K562 (cell line): ENCODE data around the gene CERS4. TPM values are rescaled to one million over a fixed set of nuclear protein-coding genes. Genes with fewer than 3 reads are reported as not detected.
"Not testable (repeated sequence)": the region's sequence is repeated elsewhere in the genome, so short reads cannot be mapped to it uniquely, and the experiment has no call there.

Experiments
- ATAC-seq: fragments of 200-7000 bp; cut with Tn5 transposase; 3 replicates; pipeline ENCODE4 v1.9.1; 2020; ENCODE audit warnings: moderate library complexity
- BruUV-seq: library from RNA; stranded (reverse); fragments of 400-500 nt; replicated peaks from 2 replicates; lab custom pipeline; 2021; lab: Mats Ljungman, UMichigan
- CTCF ChIA-PET: fragments of 300-600 bp; formaldehyde crosslinking; extraction: SDS; loops from one replicate; lab custom pipeline; 2021; ENCODE audit warnings: low intra/inter-chr PET ratio; lab: Yijun Ruan, JAX
- POLR2A ChIA-PET: fragments of 300-600, 350-650 bp; sonication (Branson Sonifier 250); formaldehyde crosslinking; extraction: SDS; loops from one replicate; lab custom pipeline; 2021; ENCODE audit warnings: antibody characterized with exemption, inconsistent platforms; lab: Yijun Ruan, JAX
- DNase-seq, 4 experiments: peaks; one replicate each; pipeline versions ENCODE4 v3.0.0 to v3.0.0-alpha.2; 2011 to 2018; ENCODE audit warnings: low spot score in 3 of 4, mixed read lengths in 3 of 4; ENCODE audit errors: extremely low read depth in 1 of 4
- FAIRE-seq: peaks from 2 replicates; lab custom pipeline; 2011; peaks lifted over from hg19 to GRCh38; lab: Jason Lieb, UNC
- H2AFZ ChIP-seq: 2 replicates; pipeline ENCODE4 v1.6.0; 2011; ENCODE audit warnings: low read depth, low read length, control low read depth, inconsistent platforms
- H3K27ac ChIP-seq: fragments of 200-600 bp; 3 replicates; pipeline ENCODE4 v1.8.0; 2011; ENCODE audit warnings: low read depth, mild to moderate bottlenecking, control low read depth, inconsistent platforms, low read length, moderate library complexity, mixed read lengths; ENCODE audit errors: extremely low read depth
- H3K27me3 ChIP-seq, 2 experiments: fragments of 300-600 bp in 1 of 2; 2 replicates in 1 of 2; 3 replicates in 1 of 2; pipeline versions ENCODE4 v1.6.0 to v1.8.0; 2011; ENCODE audit warnings: inconsistent platforms in 2 of 2, low read length in 2 of 2, mild to moderate bottlenecking in 1 of 2, mixed read lengths in 1 of 2, moderate library complexity in 1 of 2; ENCODE audit not compliant: control insufficient read depth in 2 of 2, insufficient read depth in 2 of 2
- H3K36me3 ChIP-seq: fragments of 300-600 bp; 3 replicates; pipeline ENCODE4 v1.8.0; 2011; ENCODE audit warnings: mild to moderate bottlenecking, low read length, inconsistent platforms; ENCODE audit not compliant: control insufficient read depth, insufficient read depth
- H3K4me1 ChIP-seq, 2 experiments: fragments of 200-600 bp in 1 of 2; replicated peaks in 1 of 2; 2 replicates in 1 of 2; 3 replicates in 1 of 2; pipeline versions ENCODE4 v1.5.1 to v1.8.0; 2011; ENCODE audit warnings: inconsistent platforms in 2 of 2, low read length in 2 of 2, mild to moderate bottlenecking in 1 of 2, mixed read lengths in 1 of 2, moderate library complexity in 1 of 2; ENCODE audit not compliant: control insufficient read depth in 2 of 2, insufficient read depth in 2 of 2
- H3K4me2 ChIP-seq: 2 replicates; pipeline ENCODE4 v1.6.1; 2011; ENCODE audit warnings: low read length, control low read depth, inconsistent platforms, mixed read lengths; ENCODE audit not compliant: insufficient read depth
- H3K4me3 ChIP-seq: fragments of 200-600 bp; sonication (generic), shearing (Covaris generic); 2 replicates; pipeline ENCODE4 v1.5.1; 2016; ENCODE audit warnings: control low read depth, inconsistent platforms
- H3K79me2 ChIP-seq: fragments of 200-600 bp; 3 replicates; pipeline ENCODE4 v1.8.0; 2011; ENCODE audit warnings: low read length, inconsistent platforms; ENCODE audit not compliant: control insufficient read depth, insufficient read depth
- H3K9ac ChIP-seq, 2 experiments: 2 replicates each; pipeline versions ENCODE4 v1.6.0 to v1.6.1; 2011; ENCODE audit warnings: low read depth in 2 of 2, low read length in 2 of 2, control low read depth in 1 of 2, inconsistent platforms in 1 of 2, mild to moderate bottlenecking in 1 of 2, mixed read lengths in 1 of 2; ENCODE audit not compliant: insufficient read depth in 1 of 2
- H3K9me1 ChIP-seq: one replicate; pipeline ENCODE4 v1.6.0; 2011; ENCODE audit warnings: inconsistent platforms, mild to moderate bottlenecking, low read length, moderate library complexity; ENCODE audit not compliant: control insufficient read depth, insufficient read depth
- H3K9me3 ChIP-seq: replicated peaks from 2 replicates; pipeline ENCODE4 v1.5.1; 2011; ENCODE audit warnings: low read depth, low read length, inconsistent platforms; ENCODE audit not compliant: control insufficient read depth, insufficient read depth
- H4K20me1 ChIP-seq: replicated peaks from 2 replicates; pipeline ENCODE4 v1.6.1; 2011; ENCODE audit warnings: low read length, inconsistent platforms, mixed read lengths; ENCODE audit not compliant: control insufficient read depth, insufficient read depth
- ARID1B ChIP-seq: fragments of 450-650 bp; IDR thresholded peaks from 2 replicates; pipeline ENCODE4 v1.6.1; 2016; ENCODE audit warnings: antibody characterized with exemption, mild to moderate bottlenecking, inconsistent platforms
- CLOCK ChIP-seq: fragments of 250-450 bp; sonication (Bioruptor Pico); IDR thresholded peaks from 2 replicates; pipeline ENCODE4 v1.4.0; 2020; ENCODE audit warnings: mild to moderate bottlenecking, moderate library complexity, borderline replicate concordance
- KDM5B ChIP-seq: fragments of 200-600 bp; sonication (generic); IDR thresholded peaks from 2 replicates; pipeline ENCODE4 v1.6.1; 2012; ENCODE audit warnings: low read depth, mild to moderate bottlenecking, moderate library complexity, low read length, control low read depth, inconsistent platforms; ENCODE audit not compliant: insufficient replicate concordance
- MYC ChIP-seq, 2 experiments: fragments of 250-450 bp in 1 of 2; sonication (Bioruptor Pico) in 1 of 2; IDR thresholded peaks; 2 replicates each; pipeline versions ENCODE4 v1.5.1 to v1.6.1; 2012 to 2021; ENCODE audit warnings: low read depth in 2 of 2, borderline replicate concordance in 1 of 2, improper control_type of control experiment in 1 of 2, low read length in 1 of 2, mild to moderate bottlenecking in 1 of 2, moderate library complexity in 1 of 2
- SP1 ChIP-seq: sonication (generic); formaldehyde crosslinking; IDR thresholded peaks from 2 replicates; pipeline ENCODE4 v1.8.1; 2022; ENCODE audit warnings: mild to moderate bottlenecking, missing genetic modification reagents
- ZBTB1 ChIP-seq: sonication (generic); formaldehyde crosslinking; IDR thresholded peaks from 2 replicates; pipeline ENCODE4 v1.8.1; 2023; ENCODE audit warnings: missing genetic modification reagents, low read depth, mild to moderate bottlenecking, borderline replicate concordance
- ZNF316 ChIP-seq: fragments of 450-650 bp; IDR thresholded peaks from 2 replicates; pipeline ENCODE4 v1.6.1; 2016
- ZNF398 ChIP-seq: fragments of 250-450 bp; sonication (Bioruptor Pico); IDR thresholded peaks from 2 replicates; pipeline ENCODE4 v1.8.0; 2021; ENCODE audit warnings: moderate library complexity, mild to moderate bottlenecking, inconsistent platforms
- WGBS: fragments of 100-300 bp; shearing (Covaris generic); methylation state at CpG from one replicate; pipeline ENCODE4 v1.1.6; 2016; ENCODE audit warnings: low coverage, mixed read lengths; ENCODE audit not compliant: insufficient coverage; ENCODE audit errors: missing lambda C conversion rate; 5-methylcytosine and 5-hydroxymethylcytosine counted together
- in situ Hi-C: fragments of 300-500 bp; cut with MboI; formaldehyde crosslinking; loops from 4 replicates; pipeline ENCODE4 v1.15.0; 2018; ENCODE audit warnings: inconsistent platforms, mixed read lengths
- intact Hi-C: fragments of 100-400 bp; cut with micrococcal nuclease; formaldehyde crosslinking; loops from 2 replicates; pipeline ENCODE4 v1.14.2; 2022
- polyA plus RNA-seq, 8 experiments: library from polyadenylated mRNA; depleted of rRNA in 4 of 8; stranded (reverse) in 5 of 8; unstranded in 3 of 8; fragments of >200 nt; fragmentation: Nextera tagmentation in 2 of 8; fragmentation: Illumina TruSeq in 1 of 8; extraction: Ambion mirVana in 2 of 8; extraction: Trizol in 1 of 8; gene quantifications; 2 replicates each; pipeline versions ENCODE4 v1.2.1 to v1.2.3, GENCODE V29; 2011 to 2014; ENCODE audit warnings: inconsistent platforms in 1 of 8, missing spikeins in 1 of 8
- total RNA-seq, 7 experiments: library from RNA; depleted of rRNA in 6 of 7; stranded (reverse); fragments of >200 nt in 6 of 7; fragmentation: Illumina TruSeq in 2 of 7; extraction: Trizol in 2 of 7; gene quantifications; 2 replicates each; pipeline versions ENCODE4 v1.2.1 to v1.2.3, GENCODE V29; 2011 to 2021; ENCODE audit warnings: low replicate concordance in 1 of 7

The CERS4 gene
- total and polyA plus RNA-seq, 9 of the 15 experiments (the other 6 are each of a cell fraction or from before 2014, with no cell fraction given), result 0.14 to 4.4 (median 2.9) TPM; not detected in 1

- in situ Hi-C loops, BruUV-seq, H3K27me3 ChIP-seq, H2AFZ ChIP-seq, CTCF ChIA-PET, H3K4me2 ChIP-seq, H3K4me3 ChIP-seq, H3K79me2 ChIP-seq, H4K20me1 ChIP-seq, ATAC-seq, H3K9me1 ChIP-seq, H3K9me3 ChIP-seq, H3K27ac ChIP-seq, H3K9ac ChIP-seq, POLR2A ChIA-PET, DNase-seq, FAIRE-seq, H3K36me3 ChIP-seq, intact Hi-C loops: not testable (repeated sequence)
- H3K4me1 ChIP-seq, result peaks cover 8 to 32% of the 10 kb centered on the region in 2 experiments
- 28% methylated on average over 7 of the region's 7 CpGs for WGBS
Measured at GRCh38 chr19:8207326-8207725, 1.8 kb upstream of the CERS4 start.

- Histone ChIP-seq H3K9ac (peak overlapping the region in 1 of 2 experiments; percentile 6; a peak in 1 of 4 replicates), H3K9me3 (no peaks in the 10 kb centered on the region), H3K4me2 (peak overlapping the region; percentile 18; the same call in 1 of the 2 replicates), H3K27me3 (peaks cover 0 to 9% of the 10 kb centered on the region in 2 experiments; a peak in 1 of 5 replicates), H3K79me2 (no peaks in the 10 kb centered on the region), H2AFZ (no peak overlapping the region), H3K4me1 (peaks cover 8 to 32% of the 10 kb centered on the region in 2 experiments), H3K27ac (no peak overlapping the region), H4K20me1 (peaks cover 5% of the 10 kb centered on the region; the same call in 1 of the 2 replicates), H3K9me1 (no peaks in the 10 kb centered on the region), H3K36me3 (no peaks in the 10 kb centered on the region), H3K4me3 (peak overlapping the region; percentile 29; the same call in 1 of the 2 replicates)
- in situ Hi-C loops (no loop called here), intact Hi-C loops (no loop called here)
- BruUV-seq, result no TSS peak
- FAIRE-seq (no peak), ATAC-seq (no peak; the same call in 2 of the 3 replicates), DNase-seq (no peak)
- WGBS, result 8% methylated on average over 29 of the region's 35 CpGs
- ChIA-PET POLR2A (no interaction called here), CTCF (no interaction called here)
- TF ChIP-seq MYC (IDR thresholded peaks at IDR 0.05; ENCODE audit: low read depth, low read length) (no peak), MYC (CRISPR knock-in tag; IDR thresholded peaks at IDR 0.05; ENCODE audit: borderline replicate concordance, low read depth) (no peak), ZBTB1 (CRISPR knock-in tag) (no peak), KDM5B (peak; percentile 36), ARID1B (peak; percentile 46; the same call in 1 of the 2 replicates), SP1 (CRISPR knock-in tag) (no peak), CLOCK (CRISPR knock-in tag) (no peak), ZNF398 (CRISPR knock-in tag) (no peak), ZNF316 (peak; percentile 5; the same call in 1 of the 2 replicates)
Measured at GRCh38 chr19:8208119-8208921, 850 bp upstream of the CERS4 start.
